SK-N-MC (cell line): ENCODE data around the gene DAB2.
"Not testable (repeated sequence)": the region's sequence is repeated elsewhere in the genome, so short reads cannot be mapped to it uniquely, and the experiment has no call there.

ENCODE experiments used
- EZH2 ChIP-seq: fragments of 200-600 bp; sonication (generic); IDR thresholded peaks from one replicate; pipeline ENCODE4 v1.6.1; 2017; ENCODE audit warnings: antibody characterized with exemption
- POLR2AphosphoS5 ChIP-seq: IDR thresholded peaks from 2 replicates; pipeline ENCODE4 v1.6.1; 2012; ENCODE audit warnings: mild to moderate bottlenecking, low read depth, low read length, borderline replicate concordance

DNA sequence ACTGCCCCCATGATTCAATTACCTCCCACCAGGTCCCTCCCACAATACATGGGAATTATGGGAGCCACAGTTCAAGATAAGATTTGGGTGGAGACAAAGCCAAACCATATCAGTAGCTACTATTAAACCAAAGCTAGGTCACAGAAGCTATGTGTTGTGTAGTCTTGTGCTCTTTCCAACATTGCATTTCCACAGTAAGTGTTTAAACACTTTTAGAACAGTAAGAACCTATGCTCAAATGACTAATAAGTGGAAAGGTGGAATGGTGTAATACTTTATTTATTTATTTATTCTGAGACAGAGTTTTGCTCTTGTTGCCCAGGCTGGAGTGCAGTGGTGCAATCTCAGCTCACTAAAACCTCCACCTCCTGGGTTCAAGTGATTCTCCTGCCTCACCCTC is 22.6 kb downstream of the DAB2 start:
- TF ChIP-seq POLR2AphosphoS5, EZH2: not testable (repeated sequence)
